ENCODE measurements around the gene YRDC.

- TF ChIP-seq ZFP30 (CRISPR knock-in tag; IDR thresholded peaks at IDR 0.05) (no peak), ZNF8 (CRISPR knock-in tag; IDR thresholded peaks at IDR 0.05) (no peak), RARB (CRISPR knock-in tag; IDR thresholded peaks at IDR 0.05) (no peak), PPARA (CRISPR knock-in tag; IDR thresholded peaks at IDR 0.05; ENCODE audit: borderline replicate concordance) (no peak), ZNF565 (CRISPR knock-in tag; conservative IDR thresholded peaks at IDR 0.05; ENCODE audit: low read depth) (no peak), ZNF70 (CRISPR knock-in tag; IDR thresholded peaks at IDR 0.05) (no peak), ESRRG (CRISPR knock-in tag; IDR thresholded peaks at IDR 0.05) (no peak), POU6F1 (CRISPR knock-in tag; IDR thresholded peaks at IDR 0.05; ENCODE audit: borderline replicate concordance, low read depth) (no peak), TOX (CRISPR knock-in tag; IDR thresholded peaks at IDR 0.05; ENCODE audit: borderline replicate concordance) (no peak), CSDC2 (CRISPR knock-in tag; IDR thresholded peaks at IDR 0.05) (no peak), OSR1 (CRISPR knock-in tag; IDR thresholded peaks at IDR 0.05) (no peak), BACH2 (CRISPR knock-in tag; IDR thresholded peaks at IDR 0.05; ENCODE audit: borderline replicate concordance) (no peak)
- TF ChIP-seq, protein P1, sequence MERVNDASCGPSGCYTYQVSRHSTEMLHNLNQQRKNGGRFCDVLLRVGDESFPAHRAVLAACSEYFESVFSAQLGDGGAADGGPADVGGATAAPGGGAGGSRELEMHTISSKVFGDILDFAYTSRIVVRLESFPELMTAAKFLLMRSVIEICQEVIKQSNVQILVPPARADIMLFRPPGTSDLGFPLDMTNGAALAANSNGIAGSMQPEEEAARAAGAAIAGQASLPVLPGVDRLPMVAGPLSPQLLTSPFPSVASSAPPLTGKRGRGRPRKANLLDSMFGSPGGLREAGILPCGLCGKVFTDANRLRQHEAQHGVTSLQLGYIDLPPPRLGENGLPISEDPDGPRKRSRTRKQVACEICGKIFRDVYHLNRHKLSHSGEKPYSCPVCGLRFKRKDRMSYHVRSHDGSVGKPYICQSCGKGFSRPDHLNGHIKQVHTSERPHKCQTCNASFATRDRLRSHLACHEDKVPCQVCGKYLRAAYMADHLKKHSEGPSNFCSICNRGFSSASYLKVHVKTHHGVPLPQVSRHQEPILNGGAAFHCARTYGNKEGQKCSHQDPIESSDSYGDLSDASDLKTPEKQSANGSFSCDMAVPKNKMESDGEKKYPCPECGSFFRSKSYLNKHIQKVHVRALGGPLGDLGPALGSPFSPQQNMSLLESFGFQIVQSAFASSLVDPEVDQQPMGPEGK (CRISPR knock-in tag; IDR thresholded peaks at IDR 0.05; ENCODE audit: borderline replicate concordance) = no peak
Observed at GRCh38 chr1:37778654-37779053, 29.4 kb downstream of the YRDC start.
